GM19397 (cell line): ENCODE results near the gene SFXN3.
A peak's percentile ranks its signal among the peaks of the same experiment; 100 is the strongest.

Experiments
- ATAC-seq: cut with Tn5 transposase; IDR thresholded peaks from one replicate; pipeline ENCODE4 v1.9.1; 2021; ENCODE audit warnings: mild to moderate bottlenecking, moderate library complexity; ENCODE audit not compliant: unreplicated experiment

The SFXN3 gene

GRCh38 chr10:101031128-101031795 lies at the start of gene SFXN3, which contains the start of gene PDZD7:
SFXN3 (plus strand) TSS chr10:101031234; CDS start chr10:101034695, 3,461 bp downstream.
PDZD7 (minus strand) TSS chr10:101031129; CDS start chr10:101030219, 910 bp downstream.
- peak; percentile 91 for ATAC-seq

- ATAC-seq = no peak
These were observed 47.9 kb upstream of the SFXN3 start for GRCh38 chr10:100982916-100983830.

- ATAC-seq = no peak
These were observed 47.0 kb upstream of the SFXN3 start for GRCh38 chr10:100983868-100984671.

GRCh38 chr10:100984672-100985177 lies 46.3 kb upstream of the SFXN3 start:
- no peak for ATAC-seq

GRCh38 chr10:100985336-100985735 lies 45.7 kb upstream of the SFXN3 start:
- ATAC-seq = no peak

- ATAC-seq = no peak
These were observed 44.4 kb upstream of the SFXN3 start for GRCh38 chr10:100986623-100986951.

- peak; percentile 76 for ATAC-seq
These were observed 43.9 kb upstream of the SFXN3 start, which contains the start of the genes MRPL43 and TWNK for GRCh38 chr10:100986952-100987684. MRPL43 (minus strand) TSS chr10:100987497; CDS start chr10:100987443, 54 bp downstream. TWNK (plus strand) TSS chr10:100987543; CDS start chr10:100988211, 668 bp downstream.

GRCh38 chr10:100987685-100988049 lies 43.4 kb upstream of the SFXN3 start:
- no peak for ATAC-seq

- ATAC-seq = no peak
These were observed 42.9 kb upstream of the SFXN3 start for GRCh38 chr10:100988166-100988565.

- no peak for ATAC-seq
These were observed 41.9 kb upstream of the SFXN3 start for GRCh38 chr10:100989088-100989487.

- ATAC-seq = no peak
These were observed 36.9 kb upstream of the SFXN3 start for GRCh38 chr10:100993986-100994708.

- no peak for ATAC-seq
These were observed 35.9 kb upstream of the SFXN3 start for GRCh38 chr10:100995181-100995580.

- peak; percentile 21 for ATAC-seq
These were observed 34.2 kb upstream of the SFXN3 start for GRCh38 chr10:100996678-100997359.

- peak; percentile 29 for ATAC-seq
These were observed 33.5 kb upstream of the SFXN3 start for GRCh38 chr10:100997360-100998182.

GRCh38 chr10:100998183-100998990 lies 32.6 kb upstream of the SFXN3 start:
- ATAC-seq = peak; percentile 29

- ATAC-seq = peak; percentile 46
These were observed 31.9 kb upstream of the SFXN3 start for GRCh38 chr10:100998991-100999741.

- ATAC-seq = no peak
These were observed 31.3 kb upstream of the SFXN3 start, which contains the start of gene LZTS2 for GRCh38 chr10:100999742-101000126. LZTS2 (plus strand) TSS chr10:100999808; CDS start chr10:101002539, 2,731 bp downstream.
